HCT116 (cell line): Measurements from ENCODE around the gene MAML3. TPM values are rescaled to one million over a fixed set of nuclear protein-coding genes. Genes with fewer than 3 reads are reported as not detected.

Experiments
- ATAC-seq: fragments of 200-7000 bp; cut with Tn5 transposase; 2 replicates; pipeline ENCODE4 v1.9.1; 2020; ENCODE audit warnings: mild to moderate bottlenecking, moderate library complexity
- BruUV-seq: library from RNA; stranded (reverse); fragments of 400-500 nt; replicated peaks from 2 replicates; lab custom pipeline; 2021; lab: Mats Ljungman, UMichigan
- CTCF ChIA-PET: fragments of 300-600 bp; sonication (Branson Sonifier 250); formaldehyde crosslinking; loops from one replicate; lab custom pipeline; 2021; ENCODE audit warnings: antibody characterized with exemption; lab: Charles Lee
- POLR2A ChIA-PET: fragments of 300-600, 350-600 bp; sonication (Branson Sonifier 250); formaldehyde crosslinking; loops from one replicate; lab custom pipeline; 2021; ENCODE audit warnings: antibody characterized with exemption; lab: Charles Lee
- RAD21 ChIA-PET, 2 experiments: fragments of 300-600 bp; sonication (Branson Sonifier 250); formaldehyde crosslinking; loops; one replicate each; lab custom pipeline; 2023; ENCODE audit warnings: low total read pairs in 2 of 2; ENCODE audit not compliant: uncharacterized antibody in 2 of 2, unreplicated experiment in 2 of 2, low non-redundant PET in 1 of 2; lab: Charles Lee
- DNase-seq: peaks from one replicate; pipeline ENCODE4 v3.0.0-alpha.2; 2010; ENCODE audit warnings: low read depth, low spot score
- H2AFZ ChIP-seq: fragments of 200-600 bp; shearing (Covaris generic), sonication (generic); 2 replicates; pipeline ENCODE4 v1.6.1; 2017; ENCODE audit warnings: low read depth, mixed run types, mixed read lengths, antibody characterized with exemption, low read length; ENCODE audit not compliant: poor library complexity, severe bottlenecking
- H3K27ac ChIP-seq: 2 replicates; pipeline ENCODE4 v1.5.1; 2012; ENCODE audit warnings: low read depth, low read length
- H3K27me3 ChIP-seq: fragments of 200-600 bp; sonication (generic); 2 replicates; pipeline ENCODE4 v1.6.1; 2016; ENCODE audit warnings: mixed run types, low read length, mixed read lengths; ENCODE audit not compliant: insufficient read depth
- H3K36me3 ChIP-seq, 2 experiments: fragments of 200-500 bp in 1 of 2; fragments of 200-600 bp in 1 of 2; sonication (Bioruptor generic) in 1 of 2; sonication (generic) in 1 of 2; 2 replicates each; pipeline versions ENCODE4 v1.5.1 to v1.6.1; 2014 to 2016; ENCODE audit warnings: low read length in 2 of 2, inconsistent platforms in 1 of 2, mixed read lengths in 1 of 2, mixed run types in 1 of 2; ENCODE audit not compliant: insufficient read depth in 2 of 2, control insufficient read depth in 1 of 2
- H3K4me1 ChIP-seq, 2 experiments: fragments of 200-600 bp in 1 of 2; sonication (generic) in 1 of 2; 2 replicates each; pipeline versions ENCODE4 v1.5.1 to v1.6.1; 2012 to 2017; ENCODE audit warnings: low read length in 2 of 2, inconsistent platforms in 1 of 2, mild to moderate bottlenecking in 1 of 2, mixed read lengths in 1 of 2, mixed run types in 1 of 2, moderate library complexity in 1 of 2; ENCODE audit not compliant: insufficient read depth in 2 of 2, control insufficient read depth in 1 of 2
- H3K4me2 ChIP-seq: fragments of 200-600 bp; sonication (generic); 2 replicates; pipeline ENCODE4 v1.6.1; 2017; ENCODE audit warnings: mixed run types, low read length, mixed read lengths
- H3K4me3 ChIP-seq, 2 experiments: fragments of 200-600 bp in 1 of 2; sonication (generic) in 1 of 2; replicated peaks in 1 of 2; 2 replicates each; pipeline ENCODE4 v1.5.1; 2011 to 2016; ENCODE audit warnings: low read length in 2 of 2, control low read depth in 1 of 2, low read depth in 1 of 2, mild to moderate bottlenecking in 1 of 2, mixed read lengths in 1 of 2, mixed run types in 1 of 2
- H3K79me2 ChIP-seq: fragments of 200-600 bp; sonication (generic); 2 replicates; pipeline ENCODE4 v1.6.1; 2017; ENCODE audit warnings: mild to moderate bottlenecking, mixed run types, low read length, moderate library complexity, mixed read lengths; ENCODE audit not compliant: insufficient read depth
- H3K9ac ChIP-seq: fragments of 200-600 bp; sonication (generic); 2 replicates; pipeline ENCODE4 v1.6.1; 2016; ENCODE audit warnings: low read length, mixed read lengths
- H3K9me2 ChIP-seq: fragments of 200-600 bp; sonication (generic), shearing (Covaris generic); 2 replicates; pipeline ENCODE4 v1.6.1; 2017; ENCODE audit warnings: mixed run types, mild to moderate bottlenecking, moderate library complexity; ENCODE audit not compliant: insufficient read depth
- H3K9me3 ChIP-seq, 2 experiments: fragments of 200-500 bp in 1 of 2; fragments of 200-600 bp in 1 of 2; sonication (Bioruptor generic) in 1 of 2; sonication (generic) in 1 of 2; 2 replicates each; pipeline ENCODE4 v1.6.1; 2014 to 2017; ENCODE audit warnings: low read length in 2 of 2, mixed read lengths in 2 of 2, inconsistent platforms in 1 of 2, low read depth in 1 of 2, mild to moderate bottlenecking in 1 of 2, mixed run types in 1 of 2, moderate library complexity in 1 of 2; ENCODE audit not compliant: control insufficient read depth in 1 of 2, insufficient read depth in 1 of 2
- H4K20me1 ChIP-seq: fragments of 200-600 bp; sonication (generic), shearing (Covaris generic); 2 replicates; pipeline ENCODE4 v1.6.1; 2017; ENCODE audit warnings: mixed run types, mild to moderate bottlenecking, moderate library complexity; ENCODE audit not compliant: insufficient read depth
- CBX3 ChIP-seq: IDR thresholded peaks from 2 replicates; pipeline ENCODE4 v1.6.1; 2012; ENCODE audit warnings: low read depth
- EGR1 ChIP-seq: IDR thresholded peaks from 2 replicates; pipeline ENCODE4 v1.6.1; 2012; ENCODE audit warnings: low read depth
- ELF1 ChIP-seq: IDR thresholded peaks from 2 replicates; pipeline ENCODE4 v1.6.1; 2012; ENCODE audit warnings: low read depth, borderline replicate concordance
- POLR2A ChIP-seq: IDR thresholded peaks from 2 replicates; pipeline ENCODE4 v1.7.0; 2011; ENCODE audit warnings: borderline replicate concordance; ENCODE audit not compliant: insufficient read depth, insufficient read length; ENCODE audit errors: extremely low read depth
- SIN3A ChIP-seq: IDR thresholded peaks from 2 replicates; pipeline ENCODE4 v1.6.1; 2012; ENCODE audit warnings: low read depth
- ZNF274 ChIP-seq: fragments of 200-500 bp; sonication (Bioruptor generic); IDR thresholded peaks from 2 replicates; pipeline ENCODE4 v1.6.1; 2014; ENCODE audit warnings: mild to moderate bottlenecking, low read depth, low read length, inconsistent platforms
- intact Hi-C: fragments of 100-400 bp; cut with micrococcal nuclease; formaldehyde crosslinking; loops from 2 replicates; pipeline ENCODE4 v1.10.0; 2022
- total RNA-seq: library from RNA; stranded (reverse); gene quantifications from one replicate; pipeline ENCODE4 v1.2.1, GENCODE V29; 2021; ENCODE audit not compliant: unreplicated experiment
- TF ChIP-seq, protein P1 (sequence below): IDR thresholded peaks from 2 replicates; pipeline ENCODE4 v1.6.1; 2012

Gene MAML3
- total RNA-seq, 1 experiment from 2014 or later, result 3.1 TPM

DNA sequence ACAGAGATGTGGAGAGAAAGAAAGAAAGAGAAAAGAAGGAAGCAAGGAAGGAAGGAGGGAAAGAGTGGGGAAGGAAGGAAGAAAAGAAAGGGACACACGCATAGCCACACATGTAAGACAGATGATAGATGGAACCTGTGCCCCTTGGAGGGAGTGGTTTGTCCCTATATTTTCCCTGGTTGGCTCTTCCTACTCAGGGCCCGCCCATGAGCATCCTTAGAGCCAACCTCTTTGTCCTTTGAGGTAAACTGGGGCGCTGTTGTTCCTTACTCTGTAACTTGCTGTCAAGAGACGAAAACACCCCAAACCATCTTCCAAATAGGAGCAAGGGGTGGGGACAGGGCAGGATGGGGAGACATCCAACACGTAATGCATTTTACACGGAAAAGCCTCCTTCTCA lies 220.9 kb downstream of the MAML3 start:
- ChIA-PET RAD21 (no interaction called here), POLR2A (no interaction called here), CTCF (no interaction called here)
- H3K9me2 ChIP-seq, result no peaks in the 10 kb centered on the region
- H3K79me2 ChIP-seq, result no peaks in the 10 kb centered on the region
- no peaks in the 10 kb centered on the region for H3K4me1 ChIP-seq
- intact Hi-C loops, result no loop called here
- no peaks in the 10 kb centered on the region for H4K20me1 ChIP-seq
- no peak for TF ChIP-seq ELF1
- no peak for DNase-seq
- H3K9ac ChIP-seq, result no peak overlapping the region
- H3K27me3 ChIP-seq, result no peaks in the 10 kb centered on the region
- no TSS peak for BruUV-seq
- H3K4me2 ChIP-seq, result no peak overlapping the region
- no peak overlapping the region for H3K27ac ChIP-seq
- no peak overlapping the region for H3K4me3 ChIP-seq
- no peak for ATAC-seq
- no peak overlapping the region for H2AFZ ChIP-seq
- H3K36me3 ChIP-seq, result no peaks in the 10 kb centered on the region
- no peaks in the 10 kb centered on the region for H3K9me3 ChIP-seq

DNA sequence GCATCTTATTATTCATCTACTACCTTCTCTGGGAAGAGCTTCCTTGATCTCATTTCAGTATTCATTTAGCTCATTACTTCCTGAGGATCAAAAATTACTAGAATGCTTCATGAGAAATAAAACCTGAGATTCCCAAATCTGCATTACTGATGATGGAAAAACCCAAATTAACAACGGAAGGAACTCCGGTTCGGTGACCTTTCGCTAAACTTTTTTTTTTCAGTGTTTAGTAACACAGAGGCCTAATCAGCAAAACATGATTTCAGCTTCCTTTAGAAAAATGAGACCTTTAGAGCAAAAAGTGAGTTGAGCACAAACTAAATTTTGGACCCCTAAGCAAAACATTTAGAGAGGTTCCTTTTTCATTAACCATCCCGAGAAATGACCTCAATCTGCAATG lies 229.2 kb downstream of the MAML3 start:
- ChIA-PET POLR2A (no interaction called here), CTCF (no interaction called here), RAD21 (no interaction called here)
- Histone ChIP-seq H2AFZ (no peak overlapping the region), H4K20me1 (no peaks in the 10 kb centered on the region), H3K27ac (no peak overlapping the region), H3K36me3 (no peaks in the 10 kb centered on the region), H3K9ac (no peak overlapping the region), H3K79me2 (no peaks in the 10 kb centered on the region), H3K9me2 (no peaks in the 10 kb centered on the region), H3K27me3 (no peaks in the 10 kb centered on the region), H3K9me3 (no peaks in the 10 kb centered on the region), H3K4me1 (no peaks in the 10 kb centered on the region), H3K4me3 (no peak overlapping the region), H3K4me2 (no peak overlapping the region)
- DNase-seq (no peak), ATAC-seq (no peak)
- intact Hi-C loops, result no loop called here
- TF ChIP-seq EGR1 (no peak), SIN3A (no peak), ELF1 (no peak), CBX3 (no peak), ZNF274 (no peak), POLR2A (no peak)
- TF ChIP-seq, protein P1, sequence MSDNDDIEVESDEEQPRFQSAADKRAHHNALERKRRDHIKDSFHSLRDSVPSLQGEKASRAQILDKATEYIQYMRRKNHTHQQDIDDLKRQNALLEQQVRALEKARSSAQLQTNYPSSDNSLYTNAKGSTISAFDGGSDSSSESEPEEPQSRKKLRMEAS, result no peak
- BruUV-seq, result no TSS peak
